Dedifferentiated amniotic fluid mesenchymal stem cell (primary cell): Measurements from ENCODE around the gene SMIM30.

Source experiments
- DNase-seq: peaks from one replicate; pipeline ENCODE4 v3.0.0-alpha.2; 2016; ENCODE audit errors: extremely low spot score

SMIM30 gene

DNA sequence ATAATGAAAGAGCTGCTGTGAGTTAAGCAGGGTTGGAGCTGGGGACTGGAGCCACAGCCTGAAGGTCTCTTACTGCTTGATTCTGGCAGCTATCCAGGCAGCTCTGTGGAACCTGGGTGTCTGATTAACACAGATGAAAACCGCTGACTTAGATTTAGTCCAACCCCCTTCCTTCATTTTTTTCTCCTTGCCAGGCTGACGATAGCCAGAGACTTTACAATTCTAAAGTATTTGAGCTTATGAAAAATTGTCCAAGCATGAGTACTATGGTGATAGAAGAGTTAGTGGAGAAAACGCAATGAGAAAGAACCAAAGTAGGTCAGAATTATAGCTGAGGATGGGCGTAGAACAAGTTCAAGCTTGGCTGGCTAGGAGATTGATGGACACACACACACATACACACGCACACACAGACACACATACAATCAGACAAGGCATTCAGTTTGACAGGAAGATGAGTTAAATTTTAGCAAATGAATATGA is 18.2 kb downstream of the SMIM30 start:
- DNase-seq, result no peak

DNA sequence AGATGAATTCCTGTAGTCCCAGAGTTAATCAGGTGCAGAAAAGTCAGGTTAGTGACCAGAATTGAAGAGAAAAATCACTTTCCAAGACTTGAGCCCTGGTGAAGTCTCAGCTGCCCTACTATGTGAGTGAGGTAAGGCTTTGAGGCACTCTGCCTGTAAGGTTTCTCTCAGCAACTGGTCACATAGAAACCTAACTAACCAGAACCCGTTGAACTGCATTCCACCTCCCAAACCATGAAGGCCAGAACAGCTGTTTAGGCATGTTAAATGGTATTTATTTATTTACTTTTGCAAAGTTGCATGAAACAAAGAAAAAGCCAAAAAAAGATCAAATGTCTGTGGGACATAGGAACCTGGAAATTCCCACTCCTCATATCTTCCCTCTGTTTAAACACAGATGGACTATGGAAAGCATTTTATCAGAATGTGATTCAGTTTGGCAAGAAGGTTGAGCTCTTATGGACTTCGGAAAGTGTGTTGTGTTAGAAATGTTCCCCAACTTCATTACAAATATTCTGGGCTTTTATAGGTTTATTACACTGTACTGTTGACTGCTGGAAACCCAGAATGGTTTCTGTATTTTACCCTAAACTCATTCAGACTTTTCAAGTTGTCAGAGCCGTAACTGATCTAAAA is 19.0 kb downstream of the SMIM30 start:
- no peak for DNase-seq

DNA sequence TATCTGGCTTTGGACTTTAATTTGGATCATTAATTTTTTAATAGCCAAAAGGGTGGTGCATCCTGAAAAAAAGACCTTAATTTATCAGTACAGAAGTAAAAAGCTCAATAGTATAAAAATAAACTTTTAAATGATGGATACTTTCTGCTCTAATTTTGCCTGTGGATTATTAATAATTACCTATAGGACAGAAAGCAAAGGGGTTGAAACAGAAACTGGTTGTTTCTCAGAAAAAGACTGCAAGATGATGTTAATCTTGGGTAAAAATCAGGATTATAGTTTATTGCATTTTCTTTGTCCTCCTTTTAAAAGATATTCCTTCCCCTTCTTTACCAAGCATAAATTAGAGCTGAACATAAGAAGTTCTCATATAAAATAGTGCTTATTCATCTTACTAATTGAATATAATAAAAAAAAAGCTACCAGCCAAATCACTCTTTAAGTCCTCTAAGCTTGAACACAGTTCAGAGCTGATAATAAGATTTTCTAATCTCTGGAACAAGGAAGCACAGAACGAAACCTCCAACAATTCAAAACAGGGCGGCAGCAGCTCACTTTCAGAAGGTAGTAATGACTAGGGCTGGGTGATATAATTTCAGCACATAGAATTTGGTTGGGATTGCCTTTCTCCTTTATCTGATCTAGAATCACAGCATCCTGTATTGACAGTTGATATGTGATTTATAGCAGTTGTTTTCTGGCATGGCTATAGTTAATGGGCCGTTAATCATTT is 23.7 kb downstream of the SMIM30 start:
- no peak for DNase-seq

DNA sequence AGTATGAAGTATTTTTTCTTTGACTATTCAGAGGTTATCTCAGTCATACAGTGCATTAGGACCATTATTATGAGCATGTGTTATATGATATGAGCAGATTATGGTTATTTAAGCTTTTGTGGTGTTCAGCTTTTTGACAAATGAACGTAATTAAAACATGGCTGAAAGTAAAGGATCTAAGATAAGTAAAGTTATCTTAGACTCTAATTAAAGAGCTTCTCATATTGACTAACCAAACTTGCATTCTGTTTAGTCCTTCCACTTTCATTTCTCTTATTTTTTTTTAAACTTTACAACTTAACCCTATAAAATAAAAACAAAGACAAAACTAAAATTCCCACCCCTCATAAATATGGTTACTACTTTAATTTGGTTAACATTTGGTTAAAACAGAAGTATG is 24.8 kb downstream of the SMIM30 start:
- no peak for DNase-seq

DNA sequence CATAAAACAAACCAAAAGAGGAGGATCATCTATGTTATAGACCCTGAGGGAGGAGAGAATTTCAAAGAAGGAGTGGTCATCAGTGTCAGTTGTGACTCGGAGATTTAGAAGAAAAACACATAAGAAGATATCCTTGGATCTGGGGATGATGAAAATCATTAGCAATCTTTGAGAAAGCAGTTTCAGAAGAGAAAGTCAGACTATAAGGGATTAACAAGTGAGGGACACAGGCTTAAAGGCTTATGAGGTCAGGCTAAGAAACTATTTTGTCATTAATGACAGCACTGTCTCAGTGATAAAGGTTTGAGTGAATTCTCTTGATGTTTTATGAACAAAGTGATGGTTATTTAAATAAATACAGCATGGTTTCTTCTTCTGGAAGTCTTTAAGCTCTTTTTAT is 25.6 kb downstream of the SMIM30 start:
- peak; percentile 55 for DNase-seq

DNA sequence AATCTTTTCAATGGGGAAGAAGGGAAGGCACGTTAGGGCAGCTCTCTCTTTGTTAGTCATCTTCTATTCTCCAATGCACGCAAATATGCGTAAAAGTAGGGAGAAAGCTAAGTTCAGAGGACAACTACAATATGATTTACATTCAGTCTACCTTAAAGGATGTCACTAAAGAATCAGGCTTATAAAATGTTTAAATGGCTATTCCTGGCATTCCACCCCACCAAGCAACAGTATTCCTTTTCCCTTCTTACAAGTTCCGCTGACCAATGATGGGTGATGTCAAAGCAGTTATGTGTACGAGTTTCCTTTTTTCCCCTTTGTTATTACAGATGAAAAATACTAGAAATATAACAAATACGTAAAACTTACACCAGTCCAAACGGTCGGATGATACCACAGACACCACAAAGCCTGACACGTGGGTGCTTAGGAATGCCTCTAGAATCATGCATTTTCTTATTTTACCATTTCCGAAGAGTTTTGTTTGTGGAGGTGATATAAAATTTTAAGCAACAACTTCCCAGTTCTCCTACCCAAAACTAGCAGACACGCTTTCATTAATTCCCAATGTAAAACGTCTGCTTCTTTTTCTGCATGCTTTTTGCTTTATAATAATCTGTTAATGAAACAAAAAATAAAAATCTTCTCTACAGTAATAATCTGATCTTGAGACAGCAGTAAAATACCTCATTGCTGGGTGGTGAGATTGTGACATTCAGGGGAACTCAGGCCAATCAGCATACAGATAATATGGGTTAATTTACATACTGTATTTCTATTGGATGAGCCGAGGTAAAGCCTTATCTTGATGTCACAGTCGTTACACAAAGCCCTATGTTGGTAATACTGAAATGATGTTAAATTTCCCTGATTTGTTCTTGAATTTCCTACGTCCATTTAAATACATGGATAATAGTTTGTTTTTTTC is 31.0 kb downstream of the SMIM30 start:
- peak; percentile 79 for DNase-seq

DNA sequence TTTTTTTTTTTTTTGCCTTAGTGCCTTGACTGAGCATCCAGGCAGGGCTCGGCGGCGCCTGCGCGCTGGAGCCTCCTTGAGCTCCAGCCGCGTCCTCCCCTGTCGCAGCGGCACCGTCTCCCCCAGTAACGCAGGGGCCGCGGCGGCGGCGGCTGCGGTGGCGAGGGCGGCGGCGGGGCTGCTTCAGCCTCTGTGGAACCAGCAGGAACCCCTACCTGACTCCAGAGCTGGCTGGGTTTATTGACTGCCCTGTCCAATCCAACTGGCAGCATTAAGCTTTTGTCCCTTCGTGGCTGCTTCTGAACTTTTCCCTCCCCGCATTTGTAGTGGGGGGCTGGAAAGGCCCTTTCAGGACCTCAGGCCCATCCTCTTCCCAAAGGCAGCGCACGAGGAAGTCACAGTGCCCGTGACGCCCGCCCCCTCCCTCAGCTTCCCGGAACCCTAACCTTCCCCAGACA is 31.9 kb downstream of the SMIM30 start, which contains the start of gene GPR85:
Gene GPR85 (minus strand): TSS at position 397 of the 458 bp plus-strand sequence. CDS start 2,106 bp downstream, outside the sequence.
- DNase-seq, result peak; percentile 56

DNA sequence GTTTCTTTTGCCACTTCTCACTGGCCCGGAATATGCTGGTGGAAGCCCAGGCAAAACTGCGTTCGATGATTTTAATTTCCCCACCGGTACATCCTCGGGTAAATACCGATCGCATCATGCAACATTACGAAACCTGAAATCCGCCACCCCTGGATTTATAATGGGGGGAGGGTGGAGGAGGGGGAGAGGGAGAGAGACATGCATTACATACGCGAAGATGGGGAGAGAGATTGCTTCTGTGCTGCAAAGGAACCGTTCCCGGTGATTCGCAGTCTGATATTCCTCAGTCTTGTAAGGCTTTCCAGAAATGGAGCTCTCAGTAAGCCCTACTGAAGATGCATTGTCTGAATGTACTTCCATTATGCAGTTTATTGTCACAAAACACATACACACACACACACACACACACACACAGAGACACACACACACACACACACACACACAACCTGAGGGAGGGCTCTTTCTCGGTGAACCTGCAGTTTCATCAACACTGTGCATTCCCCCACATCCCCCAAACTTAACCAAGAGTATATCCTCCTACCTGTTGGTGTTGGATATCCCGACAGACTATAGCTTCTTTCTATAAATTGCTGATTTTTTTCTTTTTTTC is 32.5 kb downstream of the SMIM30 start:
- no peak for DNase-seq

DNA sequence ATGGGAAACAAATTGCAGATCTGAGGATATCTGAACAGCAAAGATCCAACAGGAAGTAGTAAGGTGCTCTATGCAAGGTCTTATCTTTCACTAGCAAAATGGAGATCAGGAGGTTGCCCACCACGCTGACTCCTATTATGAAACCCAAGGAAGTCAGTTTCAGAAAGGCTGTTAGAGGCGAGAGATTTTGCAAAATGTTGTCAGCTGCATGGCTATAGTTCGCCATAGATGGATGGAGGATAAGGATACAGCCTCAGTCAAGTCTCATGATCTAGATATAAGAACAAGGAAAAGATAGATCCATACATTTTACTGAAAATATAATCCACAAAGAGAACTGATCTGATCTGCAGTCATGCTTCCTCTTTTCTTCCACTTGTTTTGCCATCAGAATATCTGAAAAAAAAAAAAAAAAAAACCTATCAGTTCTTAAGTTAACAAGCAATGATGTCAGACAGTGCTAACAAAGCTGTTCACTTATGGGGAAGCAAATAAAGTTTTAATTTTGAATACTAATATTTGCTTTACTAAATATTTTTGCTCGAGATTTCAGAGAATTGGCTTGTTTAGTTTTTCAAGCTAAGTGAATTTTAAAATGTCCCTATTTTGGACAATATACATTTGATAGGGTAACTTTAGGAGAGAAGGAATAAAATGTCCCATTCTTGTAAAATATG is 33.7 kb downstream of the SMIM30 start:
- no peak for DNase-seq

DNA sequence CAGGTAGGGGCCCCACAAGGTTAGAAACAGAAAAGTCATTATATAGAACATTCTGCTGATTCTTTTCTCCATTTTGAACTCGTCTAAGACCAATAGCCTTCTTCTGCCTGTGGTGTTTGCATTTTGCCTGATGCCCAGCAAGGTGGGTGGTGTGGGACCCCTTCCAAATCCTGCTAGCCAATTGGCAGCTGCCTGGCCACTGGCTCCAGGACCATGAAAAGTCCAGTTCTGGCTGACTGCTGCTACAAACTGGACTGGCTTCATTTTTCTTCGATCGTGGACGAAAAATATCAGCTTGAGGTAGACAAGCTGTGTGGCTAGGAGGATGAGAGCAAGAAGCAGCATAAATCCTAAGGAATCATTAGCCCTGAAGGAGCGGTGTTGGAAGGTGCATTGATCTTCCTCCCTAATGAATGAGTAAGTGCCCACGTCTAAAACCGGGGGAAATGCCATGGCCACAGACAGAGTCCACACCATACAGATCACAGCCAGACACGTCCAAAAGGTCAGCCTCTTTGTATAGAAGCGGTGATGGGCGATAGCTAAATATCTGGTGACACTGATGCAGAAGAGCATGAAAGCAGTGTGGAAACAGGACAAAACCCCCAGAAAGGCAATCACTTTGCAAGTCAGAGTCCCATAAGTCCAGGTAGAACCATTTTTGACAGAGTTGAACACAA is 34.4 kb downstream of the SMIM30 start:
- no peak for DNase-seq

DNA sequence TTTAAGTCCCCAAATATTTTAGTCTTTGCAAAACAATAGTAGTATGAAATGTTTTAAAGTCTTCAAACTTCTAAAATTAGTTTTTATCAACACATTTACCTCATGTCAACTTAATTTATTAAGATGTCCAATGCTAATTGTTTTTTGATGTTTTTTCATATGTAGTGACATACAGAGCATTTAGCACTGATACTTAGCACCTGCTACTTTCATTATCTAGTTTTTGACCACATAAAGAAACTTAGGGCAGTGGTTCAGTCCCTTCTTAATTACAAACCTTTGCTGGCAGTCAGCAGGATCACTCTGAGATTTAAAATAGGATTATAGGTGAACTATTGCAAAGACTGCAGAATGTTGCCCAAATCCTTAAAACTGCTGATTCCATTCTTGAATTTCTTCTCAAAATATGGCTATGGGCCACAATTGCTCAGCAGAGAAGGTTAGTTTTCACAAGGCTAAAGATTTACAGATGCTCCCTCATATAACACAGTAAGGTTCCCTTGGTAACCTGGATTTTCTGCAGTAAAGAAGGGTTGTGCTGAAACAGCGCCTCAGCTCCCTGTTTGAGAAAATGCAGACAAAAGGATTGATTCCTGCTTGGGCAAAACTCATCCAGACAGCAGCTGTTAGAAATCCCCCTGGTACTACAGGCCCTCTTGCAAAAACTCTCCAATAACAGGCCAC is 35.1 kb downstream of the SMIM30 start:
- no peak for DNase-seq

DNA sequence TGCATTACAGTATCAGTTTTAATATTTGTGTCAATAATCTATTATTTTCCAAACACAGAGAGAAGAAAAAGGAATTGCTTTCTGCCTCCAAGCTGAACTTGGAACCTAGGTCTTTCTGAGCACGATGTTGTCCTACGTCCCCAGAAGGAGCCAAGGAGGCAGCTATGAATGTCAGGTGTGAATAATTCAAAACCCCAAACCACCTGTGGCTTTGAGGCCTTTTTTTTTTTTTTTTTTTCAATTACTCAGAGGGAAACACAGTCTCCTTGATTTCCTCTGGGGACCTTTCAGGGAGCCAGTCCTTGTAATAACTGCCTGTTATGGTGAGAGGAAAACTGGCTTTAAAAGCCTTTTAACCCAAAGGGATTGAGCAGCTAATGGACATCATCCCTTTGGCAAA is 40.0 kb downstream of the SMIM30 start:
- DNase-seq, result no peak

DNA sequence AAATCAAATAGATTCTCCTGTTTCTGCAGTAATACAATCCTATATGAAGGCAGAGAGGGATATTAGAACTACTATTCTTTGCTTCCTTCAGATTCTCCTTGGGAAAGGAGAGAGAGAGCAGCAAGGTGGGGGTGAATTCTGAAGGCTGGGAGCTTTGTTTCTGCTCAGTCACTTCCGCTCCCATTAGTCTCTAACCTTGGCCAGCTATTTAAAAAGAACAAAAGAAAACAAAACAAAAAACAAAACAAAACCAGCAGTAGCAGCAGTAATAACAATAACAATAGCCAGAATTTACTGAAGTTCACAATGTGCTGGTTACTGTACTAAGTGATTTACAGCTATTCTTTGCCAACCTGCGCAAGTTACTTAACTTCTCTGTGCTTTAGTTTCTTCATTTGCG is 41.7 kb downstream of the SMIM30 start:
- DNase-seq, result no peak

DNA sequence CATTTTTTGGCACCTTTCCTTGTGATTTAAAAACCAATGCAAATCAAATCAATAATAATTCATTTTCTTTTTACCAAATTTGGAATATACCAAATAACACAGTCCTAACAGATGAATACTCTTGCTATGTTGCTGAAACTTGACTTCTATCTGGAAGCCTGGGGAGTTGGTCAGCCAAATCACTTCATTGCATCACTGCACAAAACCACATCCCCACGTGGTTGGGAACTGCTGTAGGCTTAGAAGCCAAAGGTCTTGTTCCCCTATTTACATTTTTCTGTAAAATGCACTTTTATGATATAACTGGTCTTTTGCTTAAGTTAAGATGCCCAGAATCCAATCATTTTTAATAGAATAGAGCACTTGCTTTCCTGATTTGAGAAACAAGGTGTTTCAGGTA is 46.9 kb downstream of the SMIM30 start:
- no peak for DNase-seq
